Esophagus muscularis mucosa (tissue), 4 donors: Measurements from ENCODE around the gene FAM107B. TPM values are rescaled to one million over a fixed set of nuclear protein-coding genes. Genes with fewer than 3 reads are reported as not detected.

ENCODE experiments used
- DNase-seq: peaks from one replicate; pipeline ENCODE4 v3.0.0-alpha.2; 2017; ENCODE audit errors: extremely low spot score
- H3K27ac ChIP-seq, 4 donors: fragments of 200-600 bp; sonication (generic); replicated peaks in 1 of 4; 1 replicate in 3 of 4; 2 replicates in 1 of 4; pipeline ENCODE4 v1.5.1; 2016 to 2019; ENCODE audit warnings: mild to moderate bottlenecking in 1 of 4
- H3K27me3 ChIP-seq, 4 donors: fragments of 200-600 bp; sonication (generic); one replicate each; pipeline versions ENCODE4 v1.5.1 to v1.6.0; 2016 to 2019
- H3K36me3 ChIP-seq, 4 donors: fragments of 200-600 bp; sonication (generic); one replicate each; pipeline ENCODE4 v1.5.1; 2016 to 2019
- H3K4me1 ChIP-seq, 4 donors: fragments of 200-600 bp; sonication (generic); one replicate each; pipeline ENCODE4 v1.5.1; 2016 to 2019
- H3K4me3 ChIP-seq, 4 donors: fragments of 200-600 bp; sonication (generic); 1 replicate in 2 of 4; 2 replicates in 2 of 4; pipeline ENCODE4 v1.5.1; 2016 to 2019; ENCODE audit warnings: mild to moderate bottlenecking in 4 of 4, moderate library complexity in 1 of 4
- H3K9me3 ChIP-seq, 4 donors: fragments of 200-600 bp; sonication (generic); 1 replicate in 3 of 4; 2 replicates in 1 of 4; pipeline ENCODE4 v1.5.1; 2016 to 2019
- EP300 ChIP-seq: sonication (generic); formaldehyde crosslinking; IDR thresholded peaks from one replicate; pipeline ENCODE4 v1.6.1; 2017; ENCODE audit warnings: antibody characterized with exemption
- POLR2A ChIP-seq: fragments of 450-650 bp; IDR thresholded peaks from one replicate; pipeline ENCODE4 v1.6.1; 2017; ENCODE audit warnings: antibody characterized with exemption, moderate library complexity, mild to moderate bottlenecking, low read depth
- POLR2AphosphoS5 ChIP-seq, 2 donors: sonication (generic); formaldehyde crosslinking; IDR thresholded peaks; one replicate each; pipeline ENCODE4 v1.6.1; 2017; ENCODE audit warnings: antibody characterized with exemption in 2 of 2
- WGBS: methylation state at CpG from one replicate; pipeline ENCODE4 v1.1.5; 2018; 5-methylcytosine and 5-hydroxymethylcytosine counted together
- intact Hi-C: fragments of 100-400 bp; cut with DNase I; formaldehyde crosslinking; loops from one replicate; pipeline ENCODE4 v1.15.1; 2023
- total RNA-seq, 4 donors: library from RNA; depleted of rRNA; stranded (reverse); fragments of >200 nt; gene quantifications; one replicate each; pipeline versions ENCODE4 v1.1.0 to v1.2.1, GENCODE V29; 2016
- TF ChIP-seq, protein P1 (sequence below), 3 experiments: fragments of 200-600 bp in 2 of 3; fragments of 450-650 bp in 1 of 3; sonication (generic) in 2 of 3; IDR thresholded peaks; one replicate each; pipeline ENCODE4 v1.5.1; 2017 to 2019; ENCODE audit warnings: antibody characterized with exemption in 3 of 3, mild to moderate bottlenecking in 2 of 3, moderate library complexity in 1 of 3

The FAM107B gene
- total RNA-seq, 4 donors from 2014 or later: 7.5 to 14.1 (median 9.4) TPM

GRCh38 chr10:14524691-14525324, 249.9 kb downstream of the FAM107B start:
- TF ChIP-seq POLR2A (no peak), EP300 (no peak), POLR2AphosphoS5 (IDR thresholded peaks at IDR 0.05) (no peak)
- TF ChIP-seq, protein P1, sequence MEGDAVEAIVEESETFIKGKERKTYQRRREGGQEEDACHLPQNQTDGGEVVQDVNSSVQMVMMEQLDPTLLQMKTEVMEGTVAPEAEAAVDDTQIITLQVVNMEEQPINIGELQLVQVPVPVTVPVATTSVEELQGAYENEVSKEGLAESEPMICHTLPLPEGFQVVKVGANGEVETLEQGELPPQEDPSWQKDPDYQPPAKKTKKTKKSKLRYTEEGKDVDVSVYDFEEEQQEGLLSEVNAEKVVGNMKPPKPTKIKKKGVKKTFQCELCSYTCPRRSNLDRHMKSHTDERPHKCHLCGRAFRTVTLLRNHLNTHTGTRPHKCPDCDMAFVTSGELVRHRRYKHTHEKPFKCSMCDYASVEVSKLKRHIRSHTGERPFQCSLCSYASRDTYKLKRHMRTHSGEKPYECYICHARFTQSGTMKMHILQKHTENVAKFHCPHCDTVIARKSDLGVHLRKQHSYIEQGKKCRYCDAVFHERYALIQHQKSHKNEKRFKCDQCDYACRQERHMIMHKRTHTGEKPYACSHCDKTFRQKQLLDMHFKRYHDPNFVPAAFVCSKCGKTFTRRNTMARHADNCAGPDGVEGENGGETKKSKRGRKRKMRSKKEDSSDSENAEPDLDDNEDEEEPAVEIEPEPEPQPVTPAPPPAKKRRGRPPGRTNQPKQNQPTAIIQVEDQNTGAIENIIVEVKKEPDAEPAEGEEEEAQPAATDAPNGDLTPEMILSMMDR (IDR thresholded peaks at IDR 0.05): no peak
- Histone ChIP-seq H3K4me3 (no peak overlapping the region), H3K27me3 (no peaks in the 10 kb centered on the region), H3K4me1 (no peaks in the 10 kb centered on the region), H3K9me3 (no peaks in the 10 kb centered on the region), H3K36me3 (peaks cover 0 to 28% (median 13%) of the 10 kb centered on the region in 4 donors), H3K27ac (no peak overlapping the region)
- no peak for DNase-seq
- WGBS: 93% methylated on average over 3 of the region's 3 CpGs
- intact Hi-C loops: no loop called here

GRCh38 chr10:14523286-14523685, 251.4 kb downstream of the FAM107B start:
- no peak for TF ChIP-seq POLR2AphosphoS5 (IDR thresholded peaks at IDR 0.05)
- TF ChIP-seq EP300: no peak
- TF ChIP-seq, protein P1 (IDR thresholded peaks at IDR 0.05): no peak
- no peak for TF ChIP-seq POLR2A
- H3K4me1 ChIP-seq: no peaks in the 10 kb centered on the region
- H3K4me3 ChIP-seq: no peak overlapping the region
- H3K27ac ChIP-seq: no peak overlapping the region
- H3K9me3 ChIP-seq: no peaks in the 10 kb centered on the region
- WGBS: 97% methylated on average over 10 of the region's 10 CpGs
- H3K36me3 ChIP-seq: peaks cover 0 to 22% (median 11%) of the 10 kb centered on the region in 4 donors
- no peak for DNase-seq
- no peaks in the 10 kb centered on the region for H3K27me3 ChIP-seq
- intact Hi-C loops: no loop called here

DNA sequence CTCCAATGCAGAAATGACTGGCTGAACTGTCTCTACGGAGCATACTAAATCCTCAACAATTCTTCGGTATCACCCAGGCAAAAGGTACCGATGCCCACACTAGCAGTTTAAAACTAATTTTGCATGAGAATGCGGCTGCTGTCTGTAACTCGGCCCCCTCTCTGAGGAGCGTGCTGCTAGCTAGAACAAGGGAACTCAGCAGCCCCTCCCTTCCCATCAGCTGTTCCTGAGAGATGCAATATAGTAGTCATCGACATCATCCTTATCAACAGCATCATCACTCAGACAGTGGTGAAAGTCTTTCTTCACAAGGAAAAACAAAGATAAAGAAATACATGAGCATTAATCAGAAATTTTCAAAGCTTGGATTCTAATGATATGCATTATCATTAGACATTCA, 254.9 kb downstream of the FAM107B start:
- WGBS: 83% methylated on average over 7 of the region's 7 CpGs
- intact Hi-C loops: no loop called here

GRCh38 chr10:14518149-14518548, 256.5 kb downstream of the FAM107B start:
- TF ChIP-seq EP300 (no peak), POLR2AphosphoS5 (IDR thresholded peaks at IDR 0.05) (no peak)

More for the DNA sequence above, 254.9 kb downstream of the FAM107B start:
- no peak overlapping the region for H3K4me3 ChIP-seq
- H3K27me3 ChIP-seq: no peaks in the 10 kb centered on the region
- no peak overlapping the region for H3K27ac ChIP-seq
- TF ChIP-seq POLR2AphosphoS5 (IDR thresholded peaks at IDR 0.05) (no peak), POLR2A (no peak), EP300 (no peak)
- TF ChIP-seq, protein P1 (IDR thresholded peaks at IDR 0.05): no peak
- no peaks in the 10 kb centered on the region for H3K9me3 ChIP-seq
- H3K36me3 ChIP-seq: peaks cover 0 to 22% (median 11%) of the 10 kb centered on the region in 4 donors
- no peaks in the 10 kb centered on the region for H3K4me1 ChIP-seq
- DNase-seq: no peak

DNA sequence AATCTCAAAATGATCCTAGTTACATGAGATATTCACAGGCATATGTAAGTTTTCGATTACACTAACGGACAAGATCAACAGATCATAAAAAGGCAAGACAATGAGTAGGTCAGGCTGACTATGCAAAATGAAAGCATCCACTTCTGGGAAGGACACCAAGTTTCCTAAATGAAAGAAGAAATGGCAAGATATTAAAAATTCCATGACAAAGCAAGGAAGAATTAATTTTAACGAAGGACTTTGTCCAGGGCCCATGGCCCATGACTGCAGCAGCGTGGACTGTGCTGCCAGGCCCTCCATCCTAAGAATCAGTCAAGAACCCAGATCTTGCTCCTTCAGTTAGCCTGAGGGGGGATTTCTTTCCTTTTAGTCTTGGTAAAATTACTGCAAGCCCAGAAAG, 261.6 kb downstream of the FAM107B start:
- Histone ChIP-seq H3K4me3 (no peak overlapping the region), H3K36me3 (no peaks in the 10 kb centered on the region), H3K27me3 (no peaks in the 10 kb centered on the region), H3K9me3 (no peaks in the 10 kb centered on the region), H3K27ac (no peak overlapping the region), H3K4me1 (peaks cover 0 to 7% (median 5%) of the 10 kb centered on the region in 4 donors)
- TF ChIP-seq EP300 (no peak), POLR2AphosphoS5 (IDR thresholded peaks at IDR 0.05) (no peak), POLR2A (no peak)
- TF ChIP-seq, protein P1 (IDR thresholded peaks at IDR 0.05): no peak
- no peak for DNase-seq
- intact Hi-C loops: no loop called here
- 62% methylated on average over 4 of the region's 4 CpGs for WGBS

More at GRCh38 chr10:14518149-14518548, 256.5 kb downstream of the FAM107B start:
- Histone ChIP-seq H3K27me3 (no peaks in the 10 kb centered on the region), H3K27ac (no peak overlapping the region), H3K9me3 (no peaks in the 10 kb centered on the region), H3K4me3 (no peak overlapping the region), H3K4me1 (peaks cover 0 to 3% (median 2%) of the 10 kb centered on the region in 4 donors), H3K36me3 (peaks cover 0 to 22% (median 11%) of the 10 kb centered on the region in 4 donors)
- intact Hi-C loops: no loop called here
- 93% methylated on average over 3 of the region's 3 CpGs for WGBS
- DNase-seq: no peak
